Panc1 (cell line): Measurements from ENCODE around the gene RASGRF2. TPM values are rescaled to one million over a fixed set of nuclear protein-coding genes. Genes with fewer than 3 reads are reported as not detected.

Source experiments
- ATAC-seq: fragments of 200-7000 bp; cut with Tn5 transposase; 2 replicates; pipeline ENCODE4 v1.9.1; 2020; ENCODE audit warnings: mild to moderate bottlenecking, moderate library complexity
- BruUV-seq: library from RNA; stranded (reverse); fragments of 400-500 nt; replicated peaks from 2 replicates; lab custom pipeline; 2021; lab: Mats Ljungman, UMichigan
- CTCF ChIA-PET: fragments of 300-600 bp; sonication (Branson Sonifier 250); formaldehyde crosslinking; loops from one replicate; lab custom pipeline; 2022; ENCODE audit warnings: antibody characterized with exemption; lab: Charles Lee
- POLR2A ChIA-PET: fragments of 300-600 bp; sonication (Branson Sonifier 250); formaldehyde crosslinking; loops from one replicate; lab custom pipeline; 2022; ENCODE audit warnings: antibody characterized with exemption; lab: Charles Lee
- DNase-seq: peaks from one replicate; pipeline ENCODE4 v3.0.0-alpha.2; 2010; ENCODE audit warnings: low read depth, low spot score
- H3K27ac ChIP-seq: 2 replicates; pipeline ENCODE4 v1.5.1; 2011; ENCODE audit warnings: mild to moderate bottlenecking, low read length, inconsistent platforms
- H3K27me3 ChIP-seq: fragments of 200-500 bp; sonication (Bioruptor generic); 2 replicates; pipeline ENCODE4 v1.6.0; 2014; ENCODE audit warnings: low read length, inconsistent platforms; ENCODE audit not compliant: control insufficient read depth, insufficient read depth
- H3K36me3 ChIP-seq: fragments of 200-500 bp; sonication (Bioruptor generic); 2 replicates; pipeline ENCODE4 v1.5.1; 2014; ENCODE audit warnings: inconsistent platforms, mild to moderate bottlenecking, low read length, moderate library complexity; ENCODE audit not compliant: control insufficient read depth, insufficient read depth
- H3K4me1 ChIP-seq: 2 replicates; pipeline ENCODE4 v1.5.1; 2011; ENCODE audit warnings: inconsistent platforms, mild to moderate bottlenecking, low read length, moderate library complexity; ENCODE audit not compliant: control insufficient read depth, insufficient read depth
- H3K4me3 ChIP-seq, 2 experiments: 2 replicates each; pipeline ENCODE4 v1.5.1; 2011 to 2012; ENCODE audit warnings: low read depth in 2 of 2, low read length in 2 of 2, mild to moderate bottlenecking in 2 of 2, inconsistent platforms in 1 of 2, moderate library complexity in 1 of 2
- H3K9me3 ChIP-seq: fragments of 200-500 bp; sonication (Bioruptor generic); 2 replicates; pipeline ENCODE4 v1.5.1; 2014; ENCODE audit warnings: low read depth, mild to moderate bottlenecking, inconsistent platforms, low read length, moderate library complexity; ENCODE audit not compliant: control insufficient read depth, insufficient read depth
- POLR2AphosphoS5 ChIP-seq: IDR thresholded peaks from 2 replicates; pipeline ENCODE4 v1.6.1; 2012; ENCODE audit warnings: mild to moderate bottlenecking, low read depth, low read length, moderate library complexity
- SIN3A ChIP-seq: IDR thresholded peaks from 2 replicates; pipeline ENCODE4 v1.6.1; 2012; ENCODE audit warnings: low read depth, mild to moderate bottlenecking, low read length, moderate library complexity, borderline replicate concordance; ENCODE audit not compliant: insufficient read depth
- TCF7L2 ChIP-seq: IDR thresholded peaks from 2 replicates; pipeline ENCODE4 v1.6.1; 2011; ENCODE audit warnings: mild to moderate bottlenecking, low read depth, low read length, inconsistent platforms
- in situ Hi-C: cut with HindIII; loops from 2 replicates; pipeline ENCODE4 v1.10.0; 2016; ENCODE audit warnings: low sequenced_read_pairs, low pct_unique_long_range_greater_than_20kb
- intact Hi-C: fragments of 100-400 bp; cut with micrococcal nuclease; formaldehyde crosslinking; loops from one replicate; pipeline ENCODE4 v1.10.0; 2022; ENCODE audit not compliant: unreplicated experiment
- total RNA-seq: library from RNA; stranded (reverse); gene quantifications from one replicate; pipeline ENCODE4 v1.2.1, GENCODE V29; 2021; ENCODE audit not compliant: unreplicated experiment
- TF ChIP-seq, protein P1 (sequence below): fragments of 450-650 bp; IDR thresholded peaks from 2 replicates; pipeline ENCODE4 v1.5.1; 2017; ENCODE audit warnings: mild to moderate bottlenecking
- TF ChIP-seq, protein P2 (sequence below), 2 experiments: IDR thresholded peaks; 2 replicates each; pipeline ENCODE4 v1.6.1; 2011 to 2012; ENCODE audit warnings: low read depth in 2 of 2, control low read depth in 1 of 2, low read length in 1 of 2, mild to moderate bottlenecking in 1 of 2, moderate library complexity in 1 of 2; ENCODE audit not compliant: insufficient read depth in 1 of 2

RASGRF2 gene
- total RNA-seq, 1 experiment from 2014 or later, result 4.7 TPM

DNA sequence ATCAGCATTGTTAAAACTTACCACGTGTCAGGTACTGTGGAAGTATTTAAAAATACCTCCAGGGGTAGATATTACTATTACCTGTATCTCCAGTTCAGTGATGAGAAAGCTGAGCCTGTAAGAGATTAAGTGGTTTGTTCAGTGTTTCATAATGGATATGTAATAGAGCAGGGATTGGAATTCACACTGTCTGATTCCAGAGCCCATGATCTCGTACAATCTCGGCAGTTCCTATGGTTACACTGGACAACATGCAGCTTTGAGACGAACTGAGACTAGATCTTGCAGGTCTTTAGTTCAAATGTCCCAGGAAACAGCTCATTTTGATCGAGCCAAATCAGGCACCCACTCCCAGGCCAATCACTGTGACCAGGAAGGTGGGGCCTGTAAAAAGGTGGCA is 8.8 kb upstream of the RASGRF2 start:
- no peak overlapping the region for H3K4me3 ChIP-seq
- POLR2A ChIA-PET, result no interaction called here
- H3K36me3 ChIP-seq, result no peaks in the 10 kb centered on the region
- BruUV-seq, result no TSS peak
- no peaks in the 10 kb centered on the region for H3K4me1 ChIP-seq
- ATAC-seq (no peak), DNase-seq (no peak)
- CTCF ChIA-PET, result no interaction called here
- intact Hi-C loops, result loop anchor here (10.0 kb wide), 1 partner anchor 153 kb away; no protein-coding TSS in a partner anchor
- no peaks in the 10 kb centered on the region for H3K9me3 ChIP-seq
- no peak for TF ChIP-seq SIN3A
- TF ChIP-seq, protein P1, sequence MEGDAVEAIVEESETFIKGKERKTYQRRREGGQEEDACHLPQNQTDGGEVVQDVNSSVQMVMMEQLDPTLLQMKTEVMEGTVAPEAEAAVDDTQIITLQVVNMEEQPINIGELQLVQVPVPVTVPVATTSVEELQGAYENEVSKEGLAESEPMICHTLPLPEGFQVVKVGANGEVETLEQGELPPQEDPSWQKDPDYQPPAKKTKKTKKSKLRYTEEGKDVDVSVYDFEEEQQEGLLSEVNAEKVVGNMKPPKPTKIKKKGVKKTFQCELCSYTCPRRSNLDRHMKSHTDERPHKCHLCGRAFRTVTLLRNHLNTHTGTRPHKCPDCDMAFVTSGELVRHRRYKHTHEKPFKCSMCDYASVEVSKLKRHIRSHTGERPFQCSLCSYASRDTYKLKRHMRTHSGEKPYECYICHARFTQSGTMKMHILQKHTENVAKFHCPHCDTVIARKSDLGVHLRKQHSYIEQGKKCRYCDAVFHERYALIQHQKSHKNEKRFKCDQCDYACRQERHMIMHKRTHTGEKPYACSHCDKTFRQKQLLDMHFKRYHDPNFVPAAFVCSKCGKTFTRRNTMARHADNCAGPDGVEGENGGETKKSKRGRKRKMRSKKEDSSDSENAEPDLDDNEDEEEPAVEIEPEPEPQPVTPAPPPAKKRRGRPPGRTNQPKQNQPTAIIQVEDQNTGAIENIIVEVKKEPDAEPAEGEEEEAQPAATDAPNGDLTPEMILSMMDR, result no peak
- no peaks in the 10 kb centered on the region for H3K27me3 ChIP-seq
- in situ Hi-C loops, result no loop called here
- H3K27ac ChIP-seq, result no peak overlapping the region

DNA sequence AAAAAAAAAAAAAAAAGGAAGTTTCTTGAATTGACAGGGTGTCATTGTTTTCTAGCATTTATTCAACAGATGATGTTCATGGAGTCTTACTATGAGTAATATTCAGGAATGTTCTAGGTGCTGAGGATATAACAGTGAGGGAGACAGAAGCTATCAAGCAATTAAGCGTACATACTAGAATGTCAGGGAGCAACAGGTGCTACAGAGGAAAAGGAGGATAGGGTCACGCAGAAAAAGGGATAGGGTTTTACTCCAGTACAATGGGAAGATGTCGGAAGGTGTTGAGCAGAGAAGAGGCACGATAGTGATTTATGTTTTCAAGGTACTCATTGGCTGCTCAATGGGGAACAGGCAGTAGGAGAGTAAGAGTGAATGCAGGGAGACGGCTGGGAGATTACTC is 6.6 kb upstream of the RASGRF2 start:
- H3K27ac ChIP-seq, result no peak overlapping the region
- ATAC-seq, result no peak
- H3K4me1 ChIP-seq, result no peaks in the 10 kb centered on the region
- POLR2A ChIA-PET, result no interaction called here
- H3K27me3 ChIP-seq, result no peaks in the 10 kb centered on the region
- H3K9me3 ChIP-seq, result no peaks in the 10 kb centered on the region
- no TSS peak for BruUV-seq
- intact Hi-C loops (loop anchor here (10.0 kb wide), 1 partner anchor 151 kb away; no protein-coding TSS in a partner anchor), in situ Hi-C loops (no loop called here)
- no peaks in the 10 kb centered on the region for H3K36me3 ChIP-seq
- TF ChIP-seq SIN3A (no peak), POLR2AphosphoS5 (no peak), TCF7L2 (no peak)
- TF ChIP-seq, protein P2, sequence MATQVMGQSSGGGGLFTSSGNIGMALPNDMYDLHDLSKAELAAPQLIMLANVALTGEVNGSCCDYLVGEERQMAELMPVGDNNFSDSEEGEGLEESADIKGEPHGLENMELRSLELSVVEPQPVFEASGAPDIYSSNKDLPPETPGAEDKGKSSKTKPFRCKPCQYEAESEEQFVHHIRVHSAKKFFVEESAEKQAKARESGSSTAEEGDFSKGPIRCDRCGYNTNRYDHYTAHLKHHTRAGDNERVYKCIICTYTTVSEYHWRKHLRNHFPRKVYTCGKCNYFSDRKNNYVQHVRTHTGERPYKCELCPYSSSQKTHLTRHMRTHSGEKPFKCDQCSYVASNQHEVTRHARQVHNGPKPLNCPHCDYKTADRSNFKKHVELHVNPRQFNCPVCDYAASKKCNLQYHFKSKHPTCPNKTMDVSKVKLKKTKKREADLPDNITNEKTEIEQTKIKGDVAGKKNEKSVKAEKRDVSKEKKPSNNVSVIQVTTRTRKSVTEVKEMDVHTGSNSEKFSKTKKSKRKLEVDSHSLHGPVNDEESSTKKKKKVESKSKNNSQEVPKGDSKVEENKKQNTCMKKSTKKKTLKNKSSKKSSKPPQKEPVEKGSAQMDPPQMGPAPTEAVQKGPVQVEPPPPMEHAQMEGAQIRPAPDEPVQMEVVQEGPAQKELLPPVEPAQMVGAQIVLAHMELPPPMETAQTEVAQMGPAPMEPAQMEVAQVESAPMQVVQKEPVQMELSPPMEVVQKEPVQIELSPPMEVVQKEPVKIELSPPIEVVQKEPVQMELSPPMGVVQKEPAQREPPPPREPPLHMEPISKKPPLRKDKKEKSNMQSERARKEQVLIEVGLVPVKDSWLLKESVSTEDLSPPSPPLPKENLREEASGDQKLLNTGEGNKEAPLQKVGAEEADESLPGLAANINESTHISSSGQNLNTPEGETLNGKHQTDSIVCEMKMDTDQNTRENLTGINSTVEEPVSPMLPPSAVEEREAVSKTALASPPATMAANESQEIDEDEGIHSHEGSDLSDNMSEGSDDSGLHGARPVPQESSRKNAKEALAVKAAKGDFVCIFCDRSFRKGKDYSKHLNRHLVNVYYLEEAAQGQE (IDR thresholded peaks at IDR 0.05; ENCODE audit: insufficient read depth in 1 of 2, low read depth in 2 of 2, low read length in 1 of 2), result no peak
- TF ChIP-seq, protein P1, result no peak
- CTCF ChIA-PET, result no interaction called here
- H3K4me3 ChIP-seq, result no peak overlapping the region
- no peak for DNase-seq
